SK-N-SH (cell line): ENCODE results near the gene PKNOX1. TPM values are rescaled to one million over a fixed set of nuclear protein-coding genes. Genes with fewer than 3 reads are reported as not detected.

Experiments
- CTCF ChIA-PET: fragments of 300-600, 350-600 bp; formaldehyde crosslinking; extraction: SDS; loops from one replicate; lab custom pipeline; 2021; lab: Yijun Ruan, JAX
- POLR2A ChIA-PET: fragments of 350-600 bp; sonication (Branson Sonifier 250); formaldehyde crosslinking; extraction: SDS; loops from one replicate; lab custom pipeline; 2020; ENCODE audit warnings: antibody characterized with exemption, inconsistent platforms; lab: Yijun Ruan, JAX
- DNase-seq: peaks from one replicate; pipeline ENCODE4 v3.0.0; 2012
- H2AFZ ChIP-seq: fragments of 200-600 bp; sonication (generic); 2 replicates; pipeline ENCODE4 v1.8.1; 2016; ENCODE audit warnings: antibody characterized with exemption, mild to moderate bottlenecking, low read depth
- H3F3A ChIP-seq: fragments of 200-600 bp; sonication (generic); replicated peaks from 2 replicates; pipeline ENCODE3; 2016; ENCODE audit warnings: antibody characterized with exemption, mild to moderate bottlenecking; ENCODE audit not compliant: insufficient read depth
- H3K27ac ChIP-seq, 2 experiments: fragments of 200-500 bp in 1 of 2; fragments of 200-600 bp in 1 of 2; sonication (Bioruptor generic) in 1 of 2; sonication (generic), shearing (Covaris generic) in 1 of 2; 2 replicates each; pipeline versions ENCODE4 v1.5.1 to v1.6.1; 2014 to 2016; ENCODE audit warnings: low read depth in 2 of 2, inconsistent platforms in 1 of 2, low read length in 1 of 2, mild to moderate bottlenecking in 1 of 2, mixed read lengths in 1 of 2
- H3K27me3 ChIP-seq: fragments of 200-600 bp; sonication (generic), shearing (Covaris generic); 2 replicates; pipeline ENCODE4 v1.6.1; 2016; ENCODE audit warnings: mixed run types; ENCODE audit not compliant: insufficient read depth
- H3K36me3 ChIP-seq, 2 experiments: fragments of 200-500 bp in 1 of 2; fragments of 200-600 bp in 1 of 2; sonication (Bioruptor generic) in 1 of 2; sonication (generic) in 1 of 2; replicated peaks in 1 of 2; 2 replicates each; pipeline versions ENCODE3 to v1.5.1; 2014 to 2016; ENCODE audit warnings: low read length in 1 of 2, mild to moderate bottlenecking in 1 of 2; ENCODE audit not compliant: insufficient read depth in 2 of 2, control insufficient read depth in 1 of 2
- H3K4me1 ChIP-seq, 2 experiments: fragments of 200-500 bp in 1 of 2; fragments of 200-600 bp in 1 of 2; sonication (Bioruptor generic) in 1 of 2; sonication (generic), shearing (Covaris generic) in 1 of 2; 2 replicates each; pipeline versions ENCODE4 v1.5.1 to v1.6.1; 2014 to 2016; ENCODE audit warnings: low read depth in 1 of 2, low read length in 1 of 2, mixed run types in 1 of 2; ENCODE audit not compliant: insufficient read depth in 2 of 2, control insufficient read depth in 1 of 2
- H3K4me2 ChIP-seq: fragments of 200-600 bp; sonication (generic), shearing (Covaris generic); 2 replicates; pipeline ENCODE4 v1.6.1; 2017; ENCODE audit warnings: mixed run types
- H3K4me3 ChIP-seq, 2 experiments: fragments of 200-500 bp in 1 of 2; fragments of 200-600 bp in 1 of 2; sonication (Bioruptor generic) in 1 of 2; sonication (generic), shearing (Covaris generic) in 1 of 2; 2 replicates each; pipeline versions ENCODE4 v1.5.1 to v1.8.1; 2014 to 2016; ENCODE audit warnings: low read depth in 2 of 2, inconsistent platforms in 1 of 2, low read length in 1 of 2, mild to moderate bottlenecking in 1 of 2, mixed read lengths in 1 of 2, moderate library complexity in 1 of 2
- H3K79me2 ChIP-seq: fragments of 200-600 bp; sonication (generic); 2 replicates; pipeline ENCODE4 v1.8.1; 2017; ENCODE audit warnings: mild to moderate bottlenecking; ENCODE audit not compliant: insufficient read depth
- H3K9ac ChIP-seq: fragments of 200-600 bp; sonication (generic); 2 replicates; pipeline ENCODE4 v1.6.1; 2017; ENCODE audit warnings: mixed run types
- H3K9me2 ChIP-seq: fragments of 200-600 bp; sonication (generic); 2 replicates; pipeline ENCODE4 v1.6.1; 2017; ENCODE audit warnings: mixed run types
- H3K9me3 ChIP-seq: fragments of 200-600 bp; sonication (generic); 2 replicates; pipeline ENCODE4 v1.6.1; 2017; ENCODE audit warnings: mixed run types, mild to moderate bottlenecking, moderate library complexity
- H4K20me1 ChIP-seq: fragments of 200-600 bp; sonication (generic); 2 replicates; pipeline ENCODE4 v1.6.1; 2017; ENCODE audit warnings: mild to moderate bottlenecking, mixed run types; ENCODE audit not compliant: insufficient read depth
- CHD2 ChIP-seq: fragments of 150-350 bp; IDR thresholded peaks from 2 replicates; pipeline ENCODE4 v1.6.1; 2018; ENCODE audit warnings: low read length; ENCODE audit not compliant: partially characterized antibody
- EP300 ChIP-seq, 2 experiments: IDR thresholded peaks; 2 replicates each; pipeline versions ENCODE4 v1.4.0 to v1.6.1; 2012; ENCODE audit warnings: borderline replicate concordance in 1 of 2, low read depth in 1 of 2, low read length in 1 of 2
- EZH2phosphoT487 ChIP-seq: fragments of 200-600 bp; sonication (generic); IDR thresholded peaks from 2 replicates; pipeline ENCODE4 v1.6.1; 2017; ENCODE audit warnings: low read depth, mixed run types, mild to moderate bottlenecking, antibody characterized with exemption, moderate library complexity, borderline replicate concordance
- GATA2 ChIP-seq: sonication (generic); formaldehyde crosslinking; IDR thresholded peaks from 2 replicates; pipeline ENCODE4 v1.5.0; 2020; ENCODE audit warnings: mild to moderate bottlenecking, missing genetic modification reagents
- JUND ChIP-seq: IDR thresholded peaks from 2 replicates; pipeline ENCODE4 v1.4.0; 2012
- MEF2A ChIP-seq: IDR thresholded peaks from 2 replicates; pipeline ENCODE4 v1.4.0; 2012; ENCODE audit warnings: low read depth, borderline replicate concordance
- MXI1 ChIP-seq: IDR thresholded peaks from 2 replicates; pipeline ENCODE4 v1.6.1; 2012; ENCODE audit warnings: mild to moderate bottlenecking, low read depth, low read length, improper control_type of control experiment
- POLR2AphosphoS5 ChIP-seq: IDR thresholded peaks from 2 replicates; pipeline ENCODE4 v1.6.1; 2012; ENCODE audit warnings: low read depth, low read length
- RCOR1 ChIP-seq: fragments of 150-350 bp; IDR thresholded peaks from 2 replicates; pipeline ENCODE4 v1.6.1; 2017; ENCODE audit warnings: antibody characterized with exemption, low read length
- RFX5 ChIP-seq: IDR thresholded peaks from 2 replicates; pipeline ENCODE4 v1.6.1; 2012; ENCODE audit warnings: mild to moderate bottlenecking, improper control_type of control experiment, low read length
- RXRA ChIP-seq: IDR thresholded peaks from 2 replicates; pipeline ENCODE4 v1.4.0; 2012; ENCODE audit warnings: low read depth, mild to moderate bottlenecking, borderline replicate concordance
- TAF1 ChIP-seq: IDR thresholded peaks from 2 replicates; pipeline ENCODE4 v1.6.1; 2012; ENCODE audit warnings: low read depth, mild to moderate bottlenecking, low read length, moderate library complexity, borderline replicate concordance
- TCF12 ChIP-seq: IDR thresholded peaks from 2 replicates; pipeline ENCODE4 v1.4.0; 2012
- TEAD4 ChIP-seq: IDR thresholded peaks from 2 replicates; pipeline ENCODE4 v1.4.0; 2012; ENCODE audit warnings: mild to moderate bottlenecking, borderline replicate concordance; ENCODE audit not compliant: insufficient read depth
- YY1 ChIP-seq: IDR thresholded peaks from 2 replicates; pipeline ENCODE4 v1.4.0; 2012; ENCODE audit warnings: low read depth, mild to moderate bottlenecking
- WGBS: methylation state at CpG from one replicate; pipeline ENCODE4 v1.1.6; 2017; ENCODE audit warnings: low lambda C conversion rate; 5-methylcytosine and 5-hydroxymethylcytosine counted together
- polyA plus RNA-seq, 3 experiments: library from polyadenylated mRNA; depleted of rRNA; stranded (reverse); fragments of >200 nt; gene quantifications; 2 replicates each; pipeline ENCODE4 v1.2.3, GENCODE V29; 2012
- TF ChIP-seq, protein P1 (sequence below): IDR thresholded peaks from 2 replicates; pipeline ENCODE4 v1.4.0; 2012; ENCODE audit warnings: low read depth
- TF ChIP-seq, protein P2 (sequence below): IDR thresholded peaks from 2 replicates; pipeline ENCODE4 v1.4.0; 2012; ENCODE audit warnings: low read depth, borderline replicate concordance
- TF ChIP-seq, protein P3 (sequence below): fragments of 150-350 bp; IDR thresholded peaks from 2 replicates; pipeline ENCODE4 v1.6.1; 2017; ENCODE audit warnings: antibody characterized with exemption, low read length, low read depth, borderline replicate concordance
- TF ChIP-seq, protein P4 (sequence below): fragments of 150-350 bp; IDR thresholded peaks from 2 replicates; pipeline ENCODE4 v1.6.1; 2016; ENCODE audit warnings: mild to moderate bottlenecking, low read depth, low read length

The PKNOX1 gene
- polyA plus RNA-seq, 1 of the 3 experiments (the other 2 are of a cell fraction): 21.7 TPM

DNA sequence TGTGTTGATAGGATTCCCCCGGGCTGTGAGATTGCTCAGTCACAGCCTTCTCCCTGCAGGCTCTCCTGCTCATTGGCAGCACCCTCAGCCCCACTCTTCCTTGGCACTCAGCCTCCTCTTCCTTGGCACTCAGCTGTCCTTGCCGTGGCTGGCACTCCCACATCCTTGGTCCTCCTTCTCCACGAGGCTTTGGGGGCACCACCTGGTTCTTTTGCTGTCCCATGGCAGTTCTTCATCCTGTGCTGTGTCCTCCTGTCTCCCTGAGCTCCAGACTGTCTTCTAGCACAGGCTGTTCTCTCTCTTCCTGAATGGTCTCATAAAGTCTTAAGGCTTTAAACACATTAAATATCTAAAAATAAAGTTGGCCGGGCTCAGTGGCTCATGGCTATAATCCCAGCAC lies 27.0 kb downstream of the PKNOX1 start:
- Histone ChIP-seq H2AFZ (no peak overlapping the region), H3K9me2 (no peaks in the 10 kb centered on the region), H3K79me2 (no peaks in the 10 kb centered on the region), H3K36me3 (peaks cover 0 to 7% of the 10 kb centered on the region in 2 experiments), H3K27me3 (no peaks in the 10 kb centered on the region), H3K4me2 (no peak overlapping the region), H3K4me3 (no peak overlapping the region), H3K9me3 (no peaks in the 10 kb centered on the region), H4K20me1 (no peaks in the 10 kb centered on the region), H3K4me1 (no peaks in the 10 kb centered on the region; a peak in 1 of 4 replicates), H3K9ac (no peak overlapping the region), H3K27ac (no peak overlapping the region), H3F3A (no peaks in the 10 kb centered on the region)
- DNase-seq: no peak
- ChIA-PET POLR2A (interaction anchor here (0.6 kb wide), 1 partner anchor 1062 kb away, joined by 3 read pairs; no protein-coding TSS in a partner anchor), CTCF (no interaction called here)
- WGBS: 78% methylated on average over 4 of the region's 4 CpGs
- TF ChIP-seq POLR2AphosphoS5 (no peak), JUND (no peak), MEF2A (no peak), TEAD4 (no peak), GATA2 (no peak), RFX5 (no peak), YY1 (no peak), TAF1 (no peak), RCOR1 (no peak), CHD2 (no peak), EZH2phosphoT487 (no peak), RXRA (no peak), EP300 (IDR thresholded peaks at IDR 0.05; ENCODE audit: borderline replicate concordance in 1 of 2, low read depth in 1 of 2, low read length in 1 of 2) (no peak), TCF12 (no peak), MXI1 (no peak)
- TF ChIP-seq, protein P1, sequence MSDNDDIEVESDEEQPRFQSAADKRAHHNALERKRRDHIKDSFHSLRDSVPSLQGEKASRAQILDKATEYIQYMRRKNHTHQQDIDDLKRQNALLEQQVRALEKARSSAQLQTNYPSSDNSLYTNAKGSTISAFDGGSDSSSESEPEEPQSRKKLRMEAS: no peak
- TF ChIP-seq, protein P2, sequence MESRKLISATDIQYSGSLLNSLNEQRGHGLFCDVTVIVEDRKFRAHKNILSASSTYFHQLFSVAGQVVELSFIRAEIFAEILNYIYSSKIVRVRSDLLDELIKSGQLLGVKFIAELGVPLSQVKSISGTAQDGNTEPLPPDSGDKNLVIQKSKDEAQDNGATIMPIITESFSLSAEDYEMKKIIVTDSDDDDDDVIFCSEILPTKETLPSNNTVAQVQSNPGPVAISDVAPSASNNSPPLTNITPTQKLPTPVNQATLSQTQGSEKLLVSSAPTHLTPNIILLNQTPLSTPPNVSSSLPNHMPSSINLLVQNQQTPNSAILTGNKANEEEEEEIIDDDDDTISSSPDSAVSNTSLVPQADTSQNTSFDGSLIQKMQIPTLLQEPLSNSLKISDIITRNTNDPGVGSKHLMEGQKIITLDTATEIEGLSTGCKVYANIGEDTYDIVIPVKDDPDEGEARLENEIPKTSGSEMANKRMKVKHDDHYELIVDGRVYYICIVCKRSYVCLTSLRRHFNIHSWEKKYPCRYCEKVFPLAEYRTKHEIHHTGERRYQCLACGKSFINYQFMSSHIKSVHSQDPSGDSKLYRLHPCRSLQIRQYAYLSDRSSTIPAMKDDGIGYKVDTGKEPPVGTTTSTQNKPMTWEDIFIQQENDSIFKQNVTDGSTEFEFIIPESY: no peak
- TF ChIP-seq, protein P3, sequence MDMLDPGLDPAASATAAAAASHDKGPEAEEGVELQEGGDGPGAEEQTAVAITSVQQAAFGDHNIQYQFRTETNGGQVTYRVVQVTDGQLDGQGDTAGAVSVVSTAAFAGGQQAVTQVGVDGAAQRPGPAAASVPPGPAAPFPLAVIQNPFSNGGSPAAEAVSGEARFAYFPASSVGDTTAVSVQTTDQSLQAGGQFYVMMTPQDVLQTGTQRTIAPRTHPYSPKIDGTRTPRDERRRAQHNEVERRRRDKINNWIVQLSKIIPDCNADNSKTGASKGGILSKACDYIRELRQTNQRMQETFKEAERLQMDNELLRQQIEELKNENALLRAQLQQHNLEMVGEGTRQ: no peak
- TF ChIP-seq, protein P4, sequence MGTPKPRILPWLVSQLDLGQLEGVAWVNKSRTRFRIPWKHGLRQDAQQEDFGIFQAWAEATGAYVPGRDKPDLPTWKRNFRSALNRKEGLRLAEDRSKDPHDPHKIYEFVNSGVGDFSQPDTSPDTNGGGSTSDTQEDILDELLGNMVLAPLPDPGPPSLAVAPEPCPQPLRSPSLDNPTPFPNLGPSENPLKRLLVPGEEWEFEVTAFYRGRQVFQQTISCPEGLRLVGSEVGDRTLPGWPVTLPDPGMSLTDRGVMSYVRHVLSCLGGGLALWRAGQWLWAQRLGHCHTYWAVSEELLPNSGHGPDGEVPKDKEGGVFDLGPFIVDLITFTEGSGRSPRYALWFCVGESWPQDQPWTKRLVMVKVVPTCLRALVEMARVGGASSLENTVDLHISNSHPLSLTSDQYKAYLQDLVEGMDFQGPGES: no peak
- TF ChIP-seq, all 33 proteins: peak for 0
